ENCODE measurements around the gene PCDH15.

Gene PCDH15

GRCh38 chr10:54284526-54285193 is 516.4 kb downstream of the PCDH15 start:
- TF ChIP-seq GATA2 (IDR thresholded peaks at IDR 0.05; ENCODE audit: low read depth, low read length) (no peak), GATA3 (IDR thresholded peaks at IDR 0.05; ENCODE audit: low read depth, low read length) (no peak)

- TF ChIP-seq GATA3 (IDR thresholded peaks at IDR 0.05; ENCODE audit: low read depth, low read length) (no peak), GATA2 (IDR thresholded peaks at IDR 0.05; ENCODE audit: low read depth, low read length) (no peak)
Measured at GRCh38 chr10:54282012-54282411, 519.0 kb downstream of the PCDH15 start.

- TF ChIP-seq GATA3 (IDR thresholded peaks at IDR 0.05; ENCODE audit: low read depth, low read length) (no peak), GATA2 (IDR thresholded peaks at IDR 0.05; ENCODE audit: low read depth, low read length) (no peak)
Measured at GRCh38 chr10:54266395-54266794, 534.6 kb downstream of the PCDH15 start.

- no peak for TF ChIP-seq GATA3 (IDR thresholded peaks at IDR 0.05; ENCODE audit: low read depth, low read length)
Measured at GRCh38 chr10:54262726-54263125, 538.3 kb downstream of the PCDH15 start.

GRCh38 chr10:54259104-54259503 is 541.9 kb downstream of the PCDH15 start:
- TF ChIP-seq GATA2 (IDR thresholded peaks at IDR 0.05; ENCODE audit: low read depth, low read length): no peak
- TF ChIP-seq GATA3 (IDR thresholded peaks at IDR 0.05; ENCODE audit: low read depth, low read length): no peak

- TF ChIP-seq GATA2 (IDR thresholded peaks at IDR 0.05; ENCODE audit: low read depth, low read length): no peak
- TF ChIP-seq GATA3 (IDR thresholded peaks at IDR 0.05; ENCODE audit: low read depth, low read length): no peak
Measured at GRCh38 chr10:54234832-54235231, 566.2 kb downstream of the PCDH15 start.

GRCh38 chr10:54203401-54203800 is 597.6 kb downstream of the PCDH15 start:
- no peak for TF ChIP-seq GATA3 (IDR thresholded peaks at IDR 0.05; ENCODE audit: low read depth, low read length)

GRCh38 chr10:54198051-54198450 is 603.0 kb downstream of the PCDH15 start:
- TF ChIP-seq GATA2 (IDR thresholded peaks at IDR 0.05; ENCODE audit: low read depth, low read length): no peak
- no peak for TF ChIP-seq GATA3 (IDR thresholded peaks at IDR 0.05; ENCODE audit: low read depth, low read length)

- no peak for TF ChIP-seq GATA3 (IDR thresholded peaks at IDR 0.05; ENCODE audit: low read depth, low read length)
- TF ChIP-seq GATA2 (IDR thresholded peaks at IDR 0.05; ENCODE audit: low read depth, low read length): no peak
Measured at GRCh38 chr10:54194806-54195205, 606.2 kb downstream of the PCDH15 start.

- TF ChIP-seq GATA3 (IDR thresholded peaks at IDR 0.05; ENCODE audit: low read depth, low read length) (no peak), GATA2 (IDR thresholded peaks at IDR 0.05; ENCODE audit: low read depth, low read length) (no peak)
Measured at GRCh38 chr10:54159924-54160323, 641.1 kb downstream of the PCDH15 start.

- no peak for TF ChIP-seq GATA3 (IDR thresholded peaks at IDR 0.05; ENCODE audit: low read depth, low read length)
- no peak for TF ChIP-seq GATA2 (IDR thresholded peaks at IDR 0.05; ENCODE audit: low read depth, low read length)
Measured at GRCh38 chr10:54148508-54148907, 652.5 kb downstream of the PCDH15 start.

GRCh38 chr10:54139819-54140428 is 661.1 kb downstream of the PCDH15 start:
- TF ChIP-seq GATA2 (IDR thresholded peaks at IDR 0.05; ENCODE audit: low read depth, low read length) (no peak), GATA3 (IDR thresholded peaks at IDR 0.05; ENCODE audit: low read depth, low read length) (no peak)

- TF ChIP-seq GATA3 (IDR thresholded peaks at IDR 0.05; ENCODE audit: low read depth, low read length): no peak
- no peak for TF ChIP-seq GATA2 (IDR thresholded peaks at IDR 0.05; ENCODE audit: low read depth, low read length)
Measured at GRCh38 chr10:54137396-54137795, 663.6 kb downstream of the PCDH15 start.

GRCh38 chr10:54133203-54133602 is 667.8 kb downstream of the PCDH15 start:
- TF ChIP-seq GATA3 (IDR thresholded peaks at IDR 0.05; ENCODE audit: low read depth, low read length) (no peak), GATA2 (IDR thresholded peaks at IDR 0.05; ENCODE audit: low read depth, low read length) (no peak)

- TF ChIP-seq GATA2 (IDR thresholded peaks at IDR 0.05; ENCODE audit: low read depth, low read length) (no peak), GATA3 (IDR thresholded peaks at IDR 0.05; ENCODE audit: low read depth, low read length) (no peak)
Measured at GRCh38 chr10:54131833-54132232, 669.2 kb downstream of the PCDH15 start.
